ENCODE data around the gene ANXA7.
A peak's percentile ranks its signal among the peaks of the same experiment; 100 is the strongest.

Gene ANXA7

DNA sequence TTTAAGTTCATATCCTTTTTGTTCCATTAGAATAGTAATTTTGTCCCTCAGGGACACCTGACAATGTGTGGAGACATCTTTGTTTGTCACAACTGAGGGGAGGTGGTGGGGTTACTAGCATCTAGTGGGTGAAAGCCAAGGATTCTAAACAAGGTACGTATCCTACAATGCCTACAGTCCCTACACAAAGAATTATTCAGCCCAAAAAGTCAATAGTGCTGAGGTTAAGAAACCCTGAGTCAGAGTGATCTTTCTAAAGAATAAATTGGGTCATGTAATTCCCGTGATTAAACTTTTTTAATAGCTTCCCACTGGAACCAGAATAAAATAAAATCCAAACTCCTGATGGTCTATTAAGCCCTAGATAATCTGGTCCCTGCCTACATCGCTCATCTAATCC lies 2.7 kb upstream of the ANXA7 start:
- TF ChIP-seq, protein P1, sequence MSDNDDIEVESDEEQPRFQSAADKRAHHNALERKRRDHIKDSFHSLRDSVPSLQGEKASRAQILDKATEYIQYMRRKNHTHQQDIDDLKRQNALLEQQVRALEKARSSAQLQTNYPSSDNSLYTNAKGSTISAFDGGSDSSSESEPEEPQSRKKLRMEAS (IDR thresholded peaks at IDR 0.05; ENCODE audit: low read depth, low read length), result no peak
- no peak for TF ChIP-seq MYC (IDR thresholded peaks at IDR 0.05; ENCODE audit: low read depth, low read length)
- TF ChIP-seq, protein P2, sequence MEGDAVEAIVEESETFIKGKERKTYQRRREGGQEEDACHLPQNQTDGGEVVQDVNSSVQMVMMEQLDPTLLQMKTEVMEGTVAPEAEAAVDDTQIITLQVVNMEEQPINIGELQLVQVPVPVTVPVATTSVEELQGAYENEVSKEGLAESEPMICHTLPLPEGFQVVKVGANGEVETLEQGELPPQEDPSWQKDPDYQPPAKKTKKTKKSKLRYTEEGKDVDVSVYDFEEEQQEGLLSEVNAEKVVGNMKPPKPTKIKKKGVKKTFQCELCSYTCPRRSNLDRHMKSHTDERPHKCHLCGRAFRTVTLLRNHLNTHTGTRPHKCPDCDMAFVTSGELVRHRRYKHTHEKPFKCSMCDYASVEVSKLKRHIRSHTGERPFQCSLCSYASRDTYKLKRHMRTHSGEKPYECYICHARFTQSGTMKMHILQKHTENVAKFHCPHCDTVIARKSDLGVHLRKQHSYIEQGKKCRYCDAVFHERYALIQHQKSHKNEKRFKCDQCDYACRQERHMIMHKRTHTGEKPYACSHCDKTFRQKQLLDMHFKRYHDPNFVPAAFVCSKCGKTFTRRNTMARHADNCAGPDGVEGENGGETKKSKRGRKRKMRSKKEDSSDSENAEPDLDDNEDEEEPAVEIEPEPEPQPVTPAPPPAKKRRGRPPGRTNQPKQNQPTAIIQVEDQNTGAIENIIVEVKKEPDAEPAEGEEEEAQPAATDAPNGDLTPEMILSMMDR (IDR thresholded peaks at IDR 0.05; ENCODE audit: low read depth, low read length), result no peak
- TF ChIP-seq POLR2A (IDR thresholded peaks at IDR 0.05; ENCODE audit: extremely low read depth, insufficient read length), result no peak
- no peak for DNase-seq (ENCODE audit: low read depth)
- H3K4me3 ChIP-seq (ENCODE audit: low read depth, low read length), result no peak overlapping the region

DNA sequence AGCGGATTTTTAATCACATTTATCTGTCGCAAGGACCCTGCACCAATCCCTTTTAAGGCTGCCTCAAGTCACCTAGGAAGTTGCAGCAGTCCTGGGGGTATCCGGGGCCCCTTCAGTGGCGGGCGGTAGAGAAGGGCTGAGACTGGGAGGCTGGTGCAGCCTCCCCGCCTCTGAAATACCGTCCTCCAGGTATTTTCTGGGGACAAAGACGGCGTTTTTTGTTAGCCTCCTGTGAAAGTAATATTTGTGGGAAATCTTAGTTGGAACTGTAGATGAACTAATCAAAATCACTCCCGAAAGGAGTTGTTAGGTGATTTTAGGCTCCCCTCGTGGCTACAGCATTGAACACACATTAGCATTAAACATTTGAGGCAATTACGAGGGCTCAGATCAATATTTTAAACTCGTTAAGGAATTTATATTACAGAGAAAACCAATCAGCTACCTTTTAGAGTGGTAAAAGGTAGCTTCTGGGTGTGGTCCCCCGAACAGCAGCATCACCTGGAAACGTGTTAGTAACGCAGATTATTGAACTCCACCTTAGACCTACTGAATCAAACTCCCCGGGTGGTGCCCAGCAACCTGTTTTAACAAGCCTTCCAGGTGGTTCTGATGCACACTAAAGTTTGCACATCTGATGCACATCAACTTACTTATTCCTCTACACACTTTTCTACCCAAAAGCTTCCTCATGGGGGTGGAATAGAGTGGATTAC lies 530 bp upstream of the ANXA7 start:
- TF ChIP-seq, protein P2 (IDR thresholded peaks at IDR 0.05; ENCODE audit: low read depth, low read length), result peak; percentile 3
- TF ChIP-seq MYC (IDR thresholded peaks at IDR 0.05; ENCODE audit: low read depth, low read length), result no peak
- no peak for TF ChIP-seq POLR2A (IDR thresholded peaks at IDR 0.05; ENCODE audit: extremely low read depth, insufficient read length)
- TF ChIP-seq, protein P1 (IDR thresholded peaks at IDR 0.05; ENCODE audit: low read depth, low read length), result no peak
- no peak for DNase-seq (ENCODE audit: low read depth)
- H3K4me3 ChIP-seq (ENCODE audit: low read depth, low read length), result peak overlapping the region; percentile 91

DNA sequence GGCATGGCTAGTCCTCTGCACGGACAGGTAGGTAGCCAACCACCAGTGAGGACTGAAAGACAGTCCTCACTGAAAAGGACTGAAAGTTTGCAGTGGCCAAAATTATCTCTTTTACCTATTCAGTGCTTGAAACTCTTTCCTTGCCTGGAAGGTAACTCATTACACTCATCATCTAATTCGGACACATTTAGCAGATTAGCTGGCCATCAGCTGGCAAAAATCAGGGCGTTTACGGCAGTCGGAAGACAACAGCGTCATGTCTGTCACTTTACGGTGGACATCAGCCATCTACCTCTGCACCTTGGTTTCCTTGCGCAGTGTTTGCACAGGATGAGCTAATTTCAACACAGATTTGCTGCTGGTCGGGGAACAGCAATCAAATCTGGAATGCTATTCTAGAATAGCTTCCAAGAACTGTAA lies 740 bp downstream of the ANXA7 start:
- peak; percentile 69 for DNase-seq (ENCODE audit: low read depth)
- TF ChIP-seq MYC (IDR thresholded peaks at IDR 0.05; ENCODE audit: low read depth, low read length), result no peak
- TF ChIP-seq, protein P2 (IDR thresholded peaks at IDR 0.05; ENCODE audit: low read depth, low read length), result no peak
- TF ChIP-seq, protein P1 (IDR thresholded peaks at IDR 0.05; ENCODE audit: low read depth, low read length), result peak; percentile 20; the same call in 1 of the 2 replicates
- H3K4me3 ChIP-seq (ENCODE audit: low read depth, low read length), result peak overlapping the region; percentile 91

DNA sequence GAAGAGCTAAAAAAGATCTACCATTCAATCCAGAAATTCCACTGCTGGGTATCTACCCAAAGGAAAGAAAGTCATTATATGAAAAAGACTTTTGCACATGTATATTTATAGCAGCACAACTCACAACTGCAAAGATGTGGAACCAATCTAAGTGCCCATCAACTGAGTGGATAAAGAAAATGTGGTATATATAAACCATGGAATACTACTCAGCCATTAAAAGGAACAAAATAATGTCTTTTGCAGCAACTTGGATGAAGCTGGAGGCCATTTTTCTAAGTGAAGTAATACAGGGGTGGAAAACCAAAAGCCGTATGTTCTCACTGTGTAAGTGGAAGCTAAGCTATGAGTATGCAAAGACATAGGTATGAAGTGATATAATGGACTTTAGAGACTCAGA lies 3.0 kb downstream of the ANXA7 start:
- no peak for DNase-seq (ENCODE audit: low read depth)
- TF ChIP-seq, protein P1 (IDR thresholded peaks at IDR 0.05; ENCODE audit: low read depth, low read length), result no peak
- TF ChIP-seq MYC (IDR thresholded peaks at IDR 0.05; ENCODE audit: low read depth, low read length) (no peak), POLR2A (IDR thresholded peaks at IDR 0.05; ENCODE audit: extremely low read depth, insufficient read length) (no peak)
- TF ChIP-seq, protein P2 (IDR thresholded peaks at IDR 0.05; ENCODE audit: low read depth, low read length), result no peak
- H3K4me3 ChIP-seq (ENCODE audit: low read depth, low read length), result no peak overlapping the region

DNA sequence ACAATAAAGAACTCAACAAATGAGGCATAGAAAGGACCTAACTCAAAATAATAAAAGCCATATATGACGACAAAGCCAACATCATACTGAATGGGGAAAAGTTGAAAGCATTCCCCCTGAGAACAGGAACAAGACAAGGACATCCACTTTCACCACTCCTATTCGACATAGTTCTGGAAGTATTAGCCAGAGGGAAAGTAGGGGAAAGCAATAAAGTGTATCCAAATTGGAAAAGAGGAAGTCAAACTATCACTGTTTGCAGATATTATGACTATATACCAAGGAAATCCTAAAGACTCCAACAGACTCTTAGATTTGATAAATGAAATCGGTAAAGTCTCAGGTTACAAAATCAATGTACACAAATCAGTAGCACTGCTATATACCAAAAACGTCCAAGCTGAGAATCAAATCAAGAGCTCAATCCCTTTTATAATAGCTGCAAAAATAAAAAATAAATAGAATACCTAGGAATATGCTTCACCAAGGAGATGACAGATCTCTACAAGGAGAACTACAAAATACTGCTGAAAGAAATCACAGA lies 4.8 kb downstream of the ANXA7 start:
- DNase-seq (ENCODE audit: low read depth), result no peak
- TF ChIP-seq, protein P2 (IDR thresholded peaks at IDR 0.05; ENCODE audit: low read depth, low read length), result no peak
- no peak for TF ChIP-seq MYC (IDR thresholded peaks at IDR 0.05; ENCODE audit: low read depth, low read length)
- TF ChIP-seq POLR2A (IDR thresholded peaks at IDR 0.05; ENCODE audit: extremely low read depth, insufficient read length), result no peak
- TF ChIP-seq, protein P1 (IDR thresholded peaks at IDR 0.05; ENCODE audit: low read depth, low read length), result no peak
- H3K4me3 ChIP-seq (ENCODE audit: low read depth, low read length), result no peak overlapping the region
